HG02759 (cell line): ENCODE measurements around the gene PNMA8B.
"Not testable (repeated sequence)": the region's sequence is repeated elsewhere in the genome, so short reads cannot be mapped to it uniquely, and the experiment has no call there.

Experiments used
- ATAC-seq: cut with Tn5 transposase; IDR thresholded peaks from one replicate; pipeline ENCODE4 v1.9.1; 2021; ENCODE audit warnings: mild to moderate bottlenecking, moderate library complexity; ENCODE audit not compliant: unreplicated experiment

The PNMA8B gene

GRCh38 chr19:46495786-46496099 lies at the start of gene PNMA8B:
TSS of gene PNMA8B (minus strand) at chr19:46495867. CDS start at chr19:46495465, 402 bp downstream.
- no peak for ATAC-seq

- ATAC-seq: no peak
These were observed 49.0 kb upstream of the PNMA8B start for GRCh38 chr19:46544651-46545050.

- ATAC-seq: no peak
These were observed 47.0 kb upstream of the PNMA8B start for GRCh38 chr19:46542428-46543230.

GRCh38 chr19:46537136-46538097 lies 41.8 kb upstream of the PNMA8B start:
- no peak for ATAC-seq

- ATAC-seq: no peak
These were observed 40.7 kb upstream of the PNMA8B start for GRCh38 chr19:46536391-46536790.

GRCh38 chr19:46533621-46534081 lies 38.0 kb upstream of the PNMA8B start:
- no peak for ATAC-seq

GRCh38 chr19:46533078-46533620 lies 37.5 kb upstream of the PNMA8B start:
- ATAC-seq: no peak

- no peak for ATAC-seq
These were observed 35.0 kb upstream of the PNMA8B start for GRCh38 chr19:46530636-46531035.

- ATAC-seq: no peak
These were observed 34.2 kb upstream of the PNMA8B start for GRCh38 chr19:46529622-46530451.

- no peak for ATAC-seq
These were observed 33.2 kb upstream of the PNMA8B start for GRCh38 chr19:46528601-46529590.

GRCh38 chr19:46526801-46527200 lies 31.1 kb upstream of the PNMA8B start:
- ATAC-seq: not testable (repeated sequence)

GRCh38 chr19:46524308-46524707 lies 28.6 kb upstream of the PNMA8B start:
- ATAC-seq: no peak

GRCh38 chr19:46522988-46523387 lies 27.3 kb upstream of the PNMA8B start:
- not testable (repeated sequence) for ATAC-seq

GRCh38 chr19:46521241-46521868 lies 25.7 kb upstream of the PNMA8B start:
- ATAC-seq: no peak

- ATAC-seq: no peak
These were observed 24.9 kb upstream of the PNMA8B start for GRCh38 chr19:46520616-46521015.

GRCh38 chr19:46517471-46517870 lies 21.8 kb upstream of the PNMA8B start:
- ATAC-seq: no peak

GRCh38 chr19:46515879-46516350 lies 20.2 kb upstream of the PNMA8B start:
- ATAC-seq: no peak

GRCh38 chr19:46515290-46515609 lies 19.6 kb upstream of the PNMA8B start:
- ATAC-seq: no peak
